Measurements from ENCODE around the gene PLPP1. TPM values are rescaled to one million over a fixed set of nuclear protein-coding genes. Genes with fewer than 3 reads are reported as not detected.

The PLPP1 gene
- total and polyA plus RNA-seq, 2 experiments from 2014 or later = 39.1 to 97.1 TPM

DNA sequence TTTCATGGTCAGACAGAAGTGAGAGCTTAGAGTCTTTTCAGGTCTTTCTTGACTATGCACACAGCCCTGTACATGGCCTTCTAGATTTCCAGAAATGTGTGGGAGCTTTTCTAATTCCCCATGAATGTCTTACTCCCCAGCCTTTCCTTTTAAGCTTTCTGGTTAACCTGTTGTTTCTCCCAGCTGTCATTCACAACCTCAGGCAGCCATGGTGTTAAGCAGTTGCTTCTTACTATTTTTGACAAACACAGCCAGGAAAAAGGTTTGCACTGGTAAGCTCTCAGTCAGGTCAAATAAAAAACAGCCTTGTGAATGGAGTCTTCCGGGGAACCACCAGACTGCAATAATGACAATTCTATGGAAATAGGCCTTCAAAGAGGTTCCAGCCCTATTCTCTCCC, 142.1 kb downstream of the PLPP1 start:
- ATAC-seq = no peak
- Histone ChIP-seq H3K4me3 (no peak overlapping the region), H3K27me3 (ENCODE audit: insufficient read depth) (no peaks in the 10 kb centered on the region), H2AFZ (no peak overlapping the region), H4K20me1 (replicated peaks; ENCODE audit: insufficient read depth) (no peaks in the 10 kb centered on the region), H3K27ac (ENCODE audit: low read depth) (no peak overlapping the region), H3F3A (replicated peaks; ENCODE audit: low read depth) (no peaks in the 10 kb centered on the region), H3K9me2 (ENCODE audit: insufficient read depth) (no peaks in the 10 kb centered on the region), H3K4me2 (no peak overlapping the region), H3K79me2 (replicated peaks; ENCODE audit: insufficient read depth) (no peaks in the 10 kb centered on the region), H3K4me1 (ENCODE audit: insufficient read depth) (0 out of 2 replicates have a peak, but pooled peaks cover 8% of the 10 kb centered on the region), H3K36me3 (ENCODE audit: insufficient read depth) (no peaks in the 10 kb centered on the region; the same call in 1 of the 2 replicates)
- Mint-ChIP-seq H3K4me3 (no peak overlapping the region), H3K4me1 (peaks cover 17% of the 10 kb centered on the region; the same call in 2 of the 3 replicates), H3K36me3 (ENCODE audit: low read depth) (peaks cover 63% of the 10 kb centered on the region), H3K9me3 (peaks cover 15% of the 10 kb centered on the region), H3K27ac (no peak overlapping the region), H3K27me3 (ENCODE audit: insufficient read depth, low read depth, poor library complexity) (peaks cover 2% of the 10 kb centered on the region)
- TF ChIP-seq STAT1 (IDR thresholded peaks at IDR 0.05; ENCODE audit: unreplicated experiment) (no peak), EZH2phosphoT487 (IDR thresholded peaks at IDR 0.05; ENCODE audit: unreplicated experiment) (no peak), ZNF114 (CRISPR knock-in tag; IDR thresholded peaks at IDR 0.05) (no peak)
- DNase-seq (ENCODE audit: low spot score) = no peak

DNA sequence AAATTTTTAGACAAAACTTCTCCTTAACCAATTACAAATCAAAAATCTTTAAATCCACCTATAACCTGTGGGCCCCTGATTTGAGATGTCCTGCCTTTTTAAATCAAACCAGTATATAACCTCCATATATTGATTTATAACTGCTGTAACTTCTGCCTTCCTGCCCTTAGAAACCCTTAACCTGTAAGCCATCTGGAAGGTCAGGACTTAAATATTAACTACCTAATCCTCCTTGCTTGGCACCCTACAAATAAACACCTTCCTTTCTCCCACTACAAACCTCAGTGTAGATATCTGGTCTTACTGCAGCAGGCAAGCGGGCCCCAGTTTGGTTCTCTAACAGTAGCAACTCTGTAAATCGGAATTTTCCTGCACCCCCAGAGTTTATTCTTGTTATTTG, 143.1 kb downstream of the PLPP1 start:
- Histone ChIP-seq H3K36me3 (ENCODE audit: insufficient read depth) (no peaks in the 10 kb centered on the region; the same call in 1 of the 2 replicates), H4K20me1 (replicated peaks; ENCODE audit: insufficient read depth) (no peaks in the 10 kb centered on the region), H3K4me1 (ENCODE audit: insufficient read depth) (0 out of 2 replicates have a peak, but pooled peaks cover 8% of the 10 kb centered on the region), H2AFZ (no peak overlapping the region), H3K9me2 (ENCODE audit: insufficient read depth) (no peaks in the 10 kb centered on the region), H3K27ac (ENCODE audit: low read depth) (no peak overlapping the region), H3F3A (replicated peaks; ENCODE audit: low read depth) (no peaks in the 10 kb centered on the region), H3K4me2 (no peak overlapping the region), H3K27me3 (ENCODE audit: insufficient read depth) (no peaks in the 10 kb centered on the region), H3K79me2 (replicated peaks; ENCODE audit: insufficient read depth) (no peaks in the 10 kb centered on the region), H3K4me3 (no peak overlapping the region)
- H3K9me3 Mint-ChIP-seq = peaks cover 15% of the 10 kb centered on the region
- H3K4me3 Mint-ChIP-seq = no peak overlapping the region
- peaks cover 2% of the 10 kb centered on the region for H3K27me3 Mint-ChIP-seq (ENCODE audit: insufficient read depth, low read depth, poor library complexity)
- peaks cover 17% of the 10 kb centered on the region; the same call in 2 of the 3 replicates for H3K4me1 Mint-ChIP-seq
- DNase-seq (ENCODE audit: low spot score) (no peak), ATAC-seq (no peak)
- no peak overlapping the region for H3K27ac Mint-ChIP-seq
- peaks cover 63% of the 10 kb centered on the region for H3K36me3 Mint-ChIP-seq (ENCODE audit: low read depth)
- TF ChIP-seq, protein P1, sequence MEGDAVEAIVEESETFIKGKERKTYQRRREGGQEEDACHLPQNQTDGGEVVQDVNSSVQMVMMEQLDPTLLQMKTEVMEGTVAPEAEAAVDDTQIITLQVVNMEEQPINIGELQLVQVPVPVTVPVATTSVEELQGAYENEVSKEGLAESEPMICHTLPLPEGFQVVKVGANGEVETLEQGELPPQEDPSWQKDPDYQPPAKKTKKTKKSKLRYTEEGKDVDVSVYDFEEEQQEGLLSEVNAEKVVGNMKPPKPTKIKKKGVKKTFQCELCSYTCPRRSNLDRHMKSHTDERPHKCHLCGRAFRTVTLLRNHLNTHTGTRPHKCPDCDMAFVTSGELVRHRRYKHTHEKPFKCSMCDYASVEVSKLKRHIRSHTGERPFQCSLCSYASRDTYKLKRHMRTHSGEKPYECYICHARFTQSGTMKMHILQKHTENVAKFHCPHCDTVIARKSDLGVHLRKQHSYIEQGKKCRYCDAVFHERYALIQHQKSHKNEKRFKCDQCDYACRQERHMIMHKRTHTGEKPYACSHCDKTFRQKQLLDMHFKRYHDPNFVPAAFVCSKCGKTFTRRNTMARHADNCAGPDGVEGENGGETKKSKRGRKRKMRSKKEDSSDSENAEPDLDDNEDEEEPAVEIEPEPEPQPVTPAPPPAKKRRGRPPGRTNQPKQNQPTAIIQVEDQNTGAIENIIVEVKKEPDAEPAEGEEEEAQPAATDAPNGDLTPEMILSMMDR (conservative IDR thresholded peaks at IDR 0.05; ENCODE audit: low read depth in 2 of 2) = no peak
- TF ChIP-seq EZH2 (IDR thresholded peaks at IDR 0.05; ENCODE audit: low read depth, unreplicated experiment) (no peak), NANOG (IDR thresholded peaks at IDR 0.05; ENCODE audit: borderline replicate concordance) (no peak), ZNF331 (CRISPR knock-in tag; IDR thresholded peaks at IDR 0.05; ENCODE audit: low read depth) (no peak), STAT1 (IDR thresholded peaks at IDR 0.05; ENCODE audit: unreplicated experiment) (no peak), POLR2AphosphoS5 (IDR thresholded peaks at IDR 0.05; ENCODE audit: low read depth) (no peak), EZH2phosphoT487 (IDR thresholded peaks at IDR 0.05; ENCODE audit: unreplicated experiment) (no peak), ZNF114 (CRISPR knock-in tag; IDR thresholded peaks at IDR 0.05) (no peak), CREB1 (CRISPR knock-in tag; IDR thresholded peaks at IDR 0.05; ENCODE audit: low read depth) (no peak)
- TF ChIP-seq, protein P2, sequence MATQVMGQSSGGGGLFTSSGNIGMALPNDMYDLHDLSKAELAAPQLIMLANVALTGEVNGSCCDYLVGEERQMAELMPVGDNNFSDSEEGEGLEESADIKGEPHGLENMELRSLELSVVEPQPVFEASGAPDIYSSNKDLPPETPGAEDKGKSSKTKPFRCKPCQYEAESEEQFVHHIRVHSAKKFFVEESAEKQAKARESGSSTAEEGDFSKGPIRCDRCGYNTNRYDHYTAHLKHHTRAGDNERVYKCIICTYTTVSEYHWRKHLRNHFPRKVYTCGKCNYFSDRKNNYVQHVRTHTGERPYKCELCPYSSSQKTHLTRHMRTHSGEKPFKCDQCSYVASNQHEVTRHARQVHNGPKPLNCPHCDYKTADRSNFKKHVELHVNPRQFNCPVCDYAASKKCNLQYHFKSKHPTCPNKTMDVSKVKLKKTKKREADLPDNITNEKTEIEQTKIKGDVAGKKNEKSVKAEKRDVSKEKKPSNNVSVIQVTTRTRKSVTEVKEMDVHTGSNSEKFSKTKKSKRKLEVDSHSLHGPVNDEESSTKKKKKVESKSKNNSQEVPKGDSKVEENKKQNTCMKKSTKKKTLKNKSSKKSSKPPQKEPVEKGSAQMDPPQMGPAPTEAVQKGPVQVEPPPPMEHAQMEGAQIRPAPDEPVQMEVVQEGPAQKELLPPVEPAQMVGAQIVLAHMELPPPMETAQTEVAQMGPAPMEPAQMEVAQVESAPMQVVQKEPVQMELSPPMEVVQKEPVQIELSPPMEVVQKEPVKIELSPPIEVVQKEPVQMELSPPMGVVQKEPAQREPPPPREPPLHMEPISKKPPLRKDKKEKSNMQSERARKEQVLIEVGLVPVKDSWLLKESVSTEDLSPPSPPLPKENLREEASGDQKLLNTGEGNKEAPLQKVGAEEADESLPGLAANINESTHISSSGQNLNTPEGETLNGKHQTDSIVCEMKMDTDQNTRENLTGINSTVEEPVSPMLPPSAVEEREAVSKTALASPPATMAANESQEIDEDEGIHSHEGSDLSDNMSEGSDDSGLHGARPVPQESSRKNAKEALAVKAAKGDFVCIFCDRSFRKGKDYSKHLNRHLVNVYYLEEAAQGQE (IDR thresholded peaks at IDR 0.05; ENCODE audit: unreplicated experiment) = no peak
- TF ChIP-seq, protein P3, sequence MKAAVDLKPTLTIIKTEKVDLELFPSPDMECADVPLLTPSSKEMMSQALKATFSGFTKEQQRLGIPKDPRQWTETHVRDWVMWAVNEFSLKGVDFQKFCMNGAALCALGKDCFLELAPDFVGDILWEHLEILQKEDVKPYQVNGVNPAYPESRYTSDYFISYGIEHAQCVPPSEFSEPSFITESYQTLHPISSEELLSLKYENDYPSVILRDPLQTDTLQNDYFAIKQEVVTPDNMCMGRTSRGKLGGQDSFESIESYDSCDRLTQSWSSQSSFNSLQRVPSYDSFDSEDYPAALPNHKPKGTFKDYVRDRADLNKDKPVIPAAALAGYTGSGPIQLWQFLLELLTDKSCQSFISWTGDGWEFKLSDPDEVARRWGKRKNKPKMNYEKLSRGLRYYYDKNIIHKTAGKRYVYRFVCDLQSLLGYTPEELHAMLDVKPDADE (IDR thresholded peaks at IDR 0.05) = no peak
